ENCODE results near the gene RBBP8. TPM values are rescaled to one million over a fixed set of nuclear protein-coding genes. Genes with fewer than 3 reads are reported as not detected.

Gene RBBP8
- total and polyA plus RNA-seq, 10 of the 15 experiments (the other 5 are each of a cell fraction or from before 2014, with no cell fraction given): 46.2 to 82.3 (median 68.7) TPM

DNA sequence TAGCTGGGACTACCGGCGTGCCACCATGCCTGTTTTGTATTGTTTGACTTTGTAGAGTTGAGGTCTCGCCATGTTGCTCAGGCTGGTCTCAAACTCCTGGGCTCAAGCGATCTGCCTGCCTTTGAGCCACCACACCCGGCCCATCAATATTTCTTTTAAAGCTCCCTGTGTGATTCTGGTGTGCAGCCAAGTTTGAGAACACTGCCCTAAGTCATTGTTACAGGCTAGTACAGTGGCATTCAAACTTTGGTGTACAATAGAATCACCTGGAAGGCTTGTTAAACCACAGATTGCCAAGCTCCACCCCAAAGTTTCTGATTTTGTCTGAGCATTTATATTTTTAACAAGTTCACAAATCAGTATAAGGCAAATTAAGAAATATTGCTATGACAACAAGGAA, 99.9 kb downstream of the RBBP8 start (continued):
- TF ChIP-seq, protein P1, sequence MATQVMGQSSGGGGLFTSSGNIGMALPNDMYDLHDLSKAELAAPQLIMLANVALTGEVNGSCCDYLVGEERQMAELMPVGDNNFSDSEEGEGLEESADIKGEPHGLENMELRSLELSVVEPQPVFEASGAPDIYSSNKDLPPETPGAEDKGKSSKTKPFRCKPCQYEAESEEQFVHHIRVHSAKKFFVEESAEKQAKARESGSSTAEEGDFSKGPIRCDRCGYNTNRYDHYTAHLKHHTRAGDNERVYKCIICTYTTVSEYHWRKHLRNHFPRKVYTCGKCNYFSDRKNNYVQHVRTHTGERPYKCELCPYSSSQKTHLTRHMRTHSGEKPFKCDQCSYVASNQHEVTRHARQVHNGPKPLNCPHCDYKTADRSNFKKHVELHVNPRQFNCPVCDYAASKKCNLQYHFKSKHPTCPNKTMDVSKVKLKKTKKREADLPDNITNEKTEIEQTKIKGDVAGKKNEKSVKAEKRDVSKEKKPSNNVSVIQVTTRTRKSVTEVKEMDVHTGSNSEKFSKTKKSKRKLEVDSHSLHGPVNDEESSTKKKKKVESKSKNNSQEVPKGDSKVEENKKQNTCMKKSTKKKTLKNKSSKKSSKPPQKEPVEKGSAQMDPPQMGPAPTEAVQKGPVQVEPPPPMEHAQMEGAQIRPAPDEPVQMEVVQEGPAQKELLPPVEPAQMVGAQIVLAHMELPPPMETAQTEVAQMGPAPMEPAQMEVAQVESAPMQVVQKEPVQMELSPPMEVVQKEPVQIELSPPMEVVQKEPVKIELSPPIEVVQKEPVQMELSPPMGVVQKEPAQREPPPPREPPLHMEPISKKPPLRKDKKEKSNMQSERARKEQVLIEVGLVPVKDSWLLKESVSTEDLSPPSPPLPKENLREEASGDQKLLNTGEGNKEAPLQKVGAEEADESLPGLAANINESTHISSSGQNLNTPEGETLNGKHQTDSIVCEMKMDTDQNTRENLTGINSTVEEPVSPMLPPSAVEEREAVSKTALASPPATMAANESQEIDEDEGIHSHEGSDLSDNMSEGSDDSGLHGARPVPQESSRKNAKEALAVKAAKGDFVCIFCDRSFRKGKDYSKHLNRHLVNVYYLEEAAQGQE (IDR thresholded peaks at IDR 0.05; ENCODE audit: low read depth, low read length): no peak
- TF ChIP-seq NFXL1 (IDR thresholded peaks at IDR 0.05; ENCODE audit: borderline replicate concordance) (no peak), SUPT20H (IDR thresholded peaks at IDR 0.05; ENCODE audit: borderline replicate concordance, control insufficient read depth, low read depth, low read length) (no peak), CREM (IDR thresholded peaks at IDR 0.05; ENCODE audit: low read depth) (no peak), IKZF1 (conservative IDR thresholded peaks at IDR 0.05) (no peak), TBL1XR1 (IDR thresholded peaks at IDR 0.05; ENCODE audit: low read depth, low read length) (no peak), IKZF2 (IDR thresholded peaks at IDR 0.05) (no peak), ASH2L (IDR thresholded peaks at IDR 0.05; ENCODE audit: borderline replicate concordance, low read depth) (no peak), ZNF274 (IDR thresholded peaks at IDR 0.05; ENCODE audit: insufficient read depth, insufficient read length) (no peak), YBX1 (IDR thresholded peaks at IDR 0.05) (no peak), TCF3 (IDR thresholded peaks at IDR 0.05; ENCODE audit: borderline replicate concordance, insufficient read depth, low read depth, low read length) (no peak)
- TF ChIP-seq, protein P2, sequence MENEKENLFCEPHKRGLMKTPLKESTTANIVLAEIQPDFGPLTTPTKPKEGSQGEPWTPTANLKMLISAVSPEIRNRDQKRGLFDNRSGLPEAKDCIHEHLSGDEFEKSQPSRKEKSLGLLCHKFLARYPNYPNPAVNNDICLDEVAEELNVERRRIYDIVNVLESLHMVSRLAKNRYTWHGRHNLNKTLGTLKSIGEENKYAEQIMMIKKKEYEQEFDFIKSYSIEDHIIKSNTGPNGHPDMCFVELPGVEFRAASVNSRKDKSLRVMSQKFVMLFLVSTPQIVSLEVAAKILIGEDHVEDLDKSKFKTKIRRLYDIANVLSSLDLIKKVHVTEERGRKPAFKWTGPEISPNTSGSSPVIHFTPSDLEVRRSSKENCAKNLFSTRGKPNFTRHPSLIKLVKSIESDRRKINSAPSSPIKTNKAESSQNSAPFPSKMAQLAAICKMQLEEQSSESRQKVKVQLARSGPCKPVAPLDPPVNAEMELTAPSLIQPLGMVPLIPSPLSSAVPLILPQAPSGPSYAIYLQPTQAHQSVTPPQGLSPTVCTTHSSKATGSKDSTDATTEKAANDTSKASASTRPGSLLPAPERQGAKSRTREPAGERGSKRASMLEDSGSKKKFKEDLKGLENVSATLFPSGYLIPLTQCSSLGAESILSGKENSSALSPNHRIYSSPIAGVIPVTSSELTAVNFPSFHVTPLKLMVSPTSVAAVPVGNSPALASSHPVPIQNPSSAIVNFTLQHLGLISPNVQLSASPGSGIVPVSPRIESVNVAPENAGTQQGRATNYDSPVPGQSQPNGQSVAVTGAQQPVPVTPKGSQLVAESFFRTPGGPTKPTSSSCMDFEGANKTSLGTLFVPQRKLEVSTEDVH (IDR thresholded peaks at IDR 0.05; ENCODE audit: low read depth, partially characterized antibody): no peak
- TF ChIP-seq, protein P3, sequence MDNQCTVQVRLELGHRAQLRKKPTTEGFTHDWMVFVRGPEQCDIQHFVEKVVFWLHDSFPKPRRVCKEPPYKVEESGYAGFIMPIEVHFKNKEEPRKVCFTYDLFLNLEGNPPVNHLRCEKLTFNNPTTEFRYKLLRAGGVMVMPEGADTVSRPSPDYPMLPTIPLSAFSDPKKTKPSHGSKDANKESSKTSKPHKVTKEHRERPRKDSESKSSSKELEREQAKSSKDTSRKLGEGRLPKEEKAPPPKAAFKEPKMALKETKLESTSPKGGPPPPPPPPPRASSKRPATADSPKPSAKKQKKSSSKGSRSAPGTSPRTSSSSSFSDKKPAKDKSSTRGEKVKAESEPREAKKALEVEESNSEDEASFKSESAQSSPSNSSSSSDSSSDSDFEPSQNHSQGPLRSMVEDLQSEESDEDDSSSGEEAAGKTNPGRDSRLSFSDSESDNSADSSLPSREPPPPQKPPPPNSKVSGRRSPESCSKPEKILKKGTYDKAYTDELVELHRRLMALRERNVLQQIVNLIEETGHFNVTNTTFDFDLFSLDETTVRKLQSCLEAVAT (IDR thresholded peaks at IDR 0.05): no peak
- TF ChIP-seq, protein P4, sequence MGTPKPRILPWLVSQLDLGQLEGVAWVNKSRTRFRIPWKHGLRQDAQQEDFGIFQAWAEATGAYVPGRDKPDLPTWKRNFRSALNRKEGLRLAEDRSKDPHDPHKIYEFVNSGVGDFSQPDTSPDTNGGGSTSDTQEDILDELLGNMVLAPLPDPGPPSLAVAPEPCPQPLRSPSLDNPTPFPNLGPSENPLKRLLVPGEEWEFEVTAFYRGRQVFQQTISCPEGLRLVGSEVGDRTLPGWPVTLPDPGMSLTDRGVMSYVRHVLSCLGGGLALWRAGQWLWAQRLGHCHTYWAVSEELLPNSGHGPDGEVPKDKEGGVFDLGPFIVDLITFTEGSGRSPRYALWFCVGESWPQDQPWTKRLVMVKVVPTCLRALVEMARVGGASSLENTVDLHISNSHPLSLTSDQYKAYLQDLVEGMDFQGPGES (IDR thresholded peaks at IDR 0.05): no peak
- TF ChIP-seq, protein P5, sequence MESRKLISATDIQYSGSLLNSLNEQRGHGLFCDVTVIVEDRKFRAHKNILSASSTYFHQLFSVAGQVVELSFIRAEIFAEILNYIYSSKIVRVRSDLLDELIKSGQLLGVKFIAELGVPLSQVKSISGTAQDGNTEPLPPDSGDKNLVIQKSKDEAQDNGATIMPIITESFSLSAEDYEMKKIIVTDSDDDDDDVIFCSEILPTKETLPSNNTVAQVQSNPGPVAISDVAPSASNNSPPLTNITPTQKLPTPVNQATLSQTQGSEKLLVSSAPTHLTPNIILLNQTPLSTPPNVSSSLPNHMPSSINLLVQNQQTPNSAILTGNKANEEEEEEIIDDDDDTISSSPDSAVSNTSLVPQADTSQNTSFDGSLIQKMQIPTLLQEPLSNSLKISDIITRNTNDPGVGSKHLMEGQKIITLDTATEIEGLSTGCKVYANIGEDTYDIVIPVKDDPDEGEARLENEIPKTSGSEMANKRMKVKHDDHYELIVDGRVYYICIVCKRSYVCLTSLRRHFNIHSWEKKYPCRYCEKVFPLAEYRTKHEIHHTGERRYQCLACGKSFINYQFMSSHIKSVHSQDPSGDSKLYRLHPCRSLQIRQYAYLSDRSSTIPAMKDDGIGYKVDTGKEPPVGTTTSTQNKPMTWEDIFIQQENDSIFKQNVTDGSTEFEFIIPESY (IDR thresholded peaks at IDR 0.05): no peak
